ENCODE results near the gene PTPRN2.

PTPRN2 gene

GRCh38 chr7:157827045-157827862 is 760.4 kb downstream of the PTPRN2 start:
- no peak for DNase-seq

- no peak for DNase-seq
These were observed 761.1 kb downstream of the PTPRN2 start for GRCh38 chr7:157826566-157826965.

GRCh38 chr7:157825325-157825724 is 762.3 kb downstream of the PTPRN2 start:
- no peak for DNase-seq

GRCh38 chr7:157824819-157825121 is 762.9 kb downstream of the PTPRN2 start:
- no peak for DNase-seq

- no peak for DNase-seq
These were observed 763.4 kb downstream of the PTPRN2 start for GRCh38 chr7:157824011-157824818.

- DNase-seq, result no peak
These were observed 765.0 kb downstream of the PTPRN2 start for GRCh38 chr7:157822688-157823031.

- DNase-seq, result no peak
These were observed 765.5 kb downstream of the PTPRN2 start for GRCh38 chr7:157821959-157822687.

GRCh38 chr7:157820796-157821195 is 766.8 kb downstream of the PTPRN2 start:
- DNase-seq, result no peak

- no peak for DNase-seq
These were observed 768.2 kb downstream of the PTPRN2 start for GRCh38 chr7:157819455-157819807.

GRCh38 chr7:157818701-157819454 is 768.7 kb downstream of the PTPRN2 start:
- no peak for DNase-seq

GRCh38 chr7:157817944-157818700 is 769.5 kb downstream of the PTPRN2 start:
- DNase-seq, result no peak

- DNase-seq, result no peak
These were observed 770.2 kb downstream of the PTPRN2 start for GRCh38 chr7:157817433-157817832.

GRCh38 chr7:157816526-157817250 is 770.9 kb downstream of the PTPRN2 start:
- no peak for DNase-seq

GRCh38 chr7:157816086-157816485 is 771.5 kb downstream of the PTPRN2 start:
- DNase-seq, result no peak

- no peak for DNase-seq
These were observed 772.0 kb downstream of the PTPRN2 start for GRCh38 chr7:157815706-157816022.

GRCh38 chr7:157814931-157815705 is 772.5 kb downstream of the PTPRN2 start:
- DNase-seq, result no peak

- DNase-seq, result no peak
These were observed 773.6 kb downstream of the PTPRN2 start for GRCh38 chr7:157813741-157814661.

- DNase-seq, result no peak
These were observed 774.6 kb downstream of the PTPRN2 start for GRCh38 chr7:157813053-157813452.

- DNase-seq, result no peak
These were observed 775.7 kb downstream of the PTPRN2 start for GRCh38 chr7:157811946-157812345.
